ENCODE results near the gene NUDT2. TPM values are rescaled to one million over a fixed set of nuclear protein-coding genes. Genes with fewer than 3 reads are reported as not detected.
"Not testable (repeated sequence)": the region's sequence is repeated elsewhere in the genome, so short reads cannot be mapped to it uniquely, and the experiment has no call there.

The NUDT2 gene
- polyA plus RNA-seq, 1 experiment, result 39.5 TPM

DNA sequence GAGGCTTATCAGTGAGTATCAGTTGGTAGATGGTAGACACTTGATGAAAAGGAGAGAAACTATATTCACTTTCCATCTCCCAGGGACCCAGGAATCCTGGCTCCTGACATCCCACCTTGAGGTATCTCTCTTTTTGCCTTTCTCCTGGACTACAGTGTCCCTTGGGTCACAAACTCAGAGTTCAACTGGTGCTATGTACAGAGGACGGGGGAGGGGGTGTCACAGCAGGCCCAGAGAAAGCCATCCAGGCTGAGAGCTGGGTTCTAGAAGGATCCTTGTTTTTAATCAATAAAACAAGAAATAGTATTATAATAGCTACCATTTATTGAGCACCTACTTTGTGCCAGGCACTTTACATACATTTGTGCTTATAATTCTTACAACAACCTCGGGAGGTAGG is 37.0 kb downstream of the NUDT2 start:
- Histone ChIP-seq H3K27me3 (ENCODE audit: control insufficient read depth, insufficient read depth, low read length) (peaks cover 7% of the 10 kb centered on the region), H3K36me3 (ENCODE audit: control insufficient read depth, insufficient read depth, low read length) (no peaks in the 10 kb centered on the region), H3K4me3 (ENCODE audit: low read depth, low read length) (no peak overlapping the region)
- no peak for DNase-seq (ENCODE audit: low read depth)
- TF ChIP-seq, protein P1, sequence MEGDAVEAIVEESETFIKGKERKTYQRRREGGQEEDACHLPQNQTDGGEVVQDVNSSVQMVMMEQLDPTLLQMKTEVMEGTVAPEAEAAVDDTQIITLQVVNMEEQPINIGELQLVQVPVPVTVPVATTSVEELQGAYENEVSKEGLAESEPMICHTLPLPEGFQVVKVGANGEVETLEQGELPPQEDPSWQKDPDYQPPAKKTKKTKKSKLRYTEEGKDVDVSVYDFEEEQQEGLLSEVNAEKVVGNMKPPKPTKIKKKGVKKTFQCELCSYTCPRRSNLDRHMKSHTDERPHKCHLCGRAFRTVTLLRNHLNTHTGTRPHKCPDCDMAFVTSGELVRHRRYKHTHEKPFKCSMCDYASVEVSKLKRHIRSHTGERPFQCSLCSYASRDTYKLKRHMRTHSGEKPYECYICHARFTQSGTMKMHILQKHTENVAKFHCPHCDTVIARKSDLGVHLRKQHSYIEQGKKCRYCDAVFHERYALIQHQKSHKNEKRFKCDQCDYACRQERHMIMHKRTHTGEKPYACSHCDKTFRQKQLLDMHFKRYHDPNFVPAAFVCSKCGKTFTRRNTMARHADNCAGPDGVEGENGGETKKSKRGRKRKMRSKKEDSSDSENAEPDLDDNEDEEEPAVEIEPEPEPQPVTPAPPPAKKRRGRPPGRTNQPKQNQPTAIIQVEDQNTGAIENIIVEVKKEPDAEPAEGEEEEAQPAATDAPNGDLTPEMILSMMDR (IDR thresholded peaks at IDR 0.05; ENCODE audit: insufficient read depth, low read depth, low read length), result no peak
- CTCF ChIA-PET, result interaction anchor here (1.2 kb wide), 1 partner anchor 9 kb away, joined by 3 read pairs; no protein-coding TSS in a partner anchor
- POLR2A ChIA-PET, result no interaction called here

DNA sequence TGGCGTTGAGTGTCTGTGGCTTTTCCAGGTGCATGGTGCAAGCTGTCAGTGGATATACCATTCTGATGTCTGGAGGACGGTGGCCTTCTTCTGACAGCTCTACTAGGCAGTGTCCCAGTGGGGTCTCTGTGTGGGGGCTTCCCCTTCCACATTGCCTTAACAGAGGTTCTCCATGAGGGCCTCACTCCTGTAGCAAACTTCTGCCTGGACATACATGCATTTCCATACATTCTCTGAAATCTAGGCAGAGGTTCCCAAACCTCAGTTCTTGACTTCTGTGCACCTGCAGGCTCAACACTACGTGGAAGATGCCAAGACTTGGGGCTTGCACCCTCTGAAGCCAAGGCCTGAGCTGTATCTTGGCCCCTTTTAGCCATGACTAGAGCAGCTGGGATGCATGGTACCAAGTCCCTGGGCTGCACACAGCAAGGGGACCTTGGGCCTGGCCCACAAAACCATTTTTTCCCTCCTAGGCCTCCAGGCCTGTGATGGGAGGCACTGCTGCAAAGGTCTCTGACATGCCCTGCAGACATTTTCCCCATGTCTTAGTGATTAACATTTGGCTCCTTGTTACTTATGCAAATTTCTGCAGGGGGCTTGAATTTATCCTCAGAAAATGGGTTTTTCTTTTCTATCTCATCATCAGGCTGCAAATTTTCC is 38.5 kb downstream of the NUDT2 start:
- POLR2A ChIA-PET; H3K4me3 ChIP-seq (ENCODE audit: low read depth, low read length); DNase-seq (ENCODE audit: low read depth); H3K36me3 ChIP-seq (ENCODE audit: control insufficient read depth, insufficient read depth, low read length): not testable (repeated sequence)
- CTCF ChIA-PET, result interaction anchor here (2.1 kb wide), 1 partner anchor 11 kb away, joined by 10 read pairs; no protein-coding TSS in a partner anchor
- peaks cover 14% of the 10 kb centered on the region for H3K27me3 ChIP-seq (ENCODE audit: control insufficient read depth, insufficient read depth, low read length)

DNA sequence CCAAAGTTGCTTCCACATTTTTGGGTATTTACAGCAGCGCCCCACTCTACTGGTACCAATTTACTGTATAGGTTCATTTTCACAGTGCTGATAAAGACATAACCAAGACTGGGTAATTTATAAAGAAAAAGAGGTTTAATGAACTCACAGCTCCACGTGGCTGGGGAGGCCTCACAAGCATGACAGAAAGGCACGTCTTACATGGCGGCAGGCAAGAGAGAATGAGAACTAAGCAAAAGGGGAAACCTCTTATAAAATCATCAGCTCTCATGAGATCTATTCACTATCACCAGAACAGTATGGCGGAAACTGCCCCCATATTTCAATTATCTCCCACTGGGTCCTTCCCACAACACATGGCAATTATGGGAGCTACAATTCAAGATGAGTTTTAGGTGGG is 39.4 kb downstream of the NUDT2 start:
- DNase-seq (ENCODE audit: low read depth); H3K4me3 ChIP-seq (ENCODE audit: low read depth, low read length); POLR2A ChIA-PET; H3K36me3 ChIP-seq (ENCODE audit: control insufficient read depth, insufficient read depth, low read length): not testable (repeated sequence)
- peaks cover 16% of the 10 kb centered on the region for H3K27me3 ChIP-seq (ENCODE audit: control insufficient read depth, insufficient read depth, low read length)
- CTCF ChIA-PET, result interaction anchor here (0.7 to 2.1 kb wide), 2 partner anchors 10 to 74 kb away, joined by 3 to 10 read pairs; no protein-coding TSS in a partner anchor

DNA sequence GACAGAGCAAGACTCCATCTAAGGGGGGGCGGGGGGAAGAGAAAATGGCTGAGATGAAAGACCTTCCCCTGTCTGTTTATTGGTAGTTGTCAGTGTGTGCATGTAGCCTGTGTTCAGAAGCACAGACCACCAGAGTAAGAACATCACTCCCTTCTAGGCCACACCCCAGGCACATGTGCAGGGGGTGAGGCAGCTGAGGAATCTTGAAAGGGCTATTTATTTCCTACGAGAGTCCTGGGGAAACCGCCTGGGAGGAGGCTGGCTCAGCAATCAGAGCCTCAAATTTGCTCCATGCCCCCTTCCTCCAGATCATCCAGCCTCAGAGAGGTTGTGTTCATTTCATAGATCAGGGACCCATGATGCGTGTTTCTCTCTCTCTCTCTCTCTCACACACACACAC is 40.3 kb downstream of the NUDT2 start:
- H3K27me3 ChIP-seq (ENCODE audit: control insufficient read depth, insufficient read depth, low read length), result peaks cover 18% of the 10 kb centered on the region
- no peaks in the 10 kb centered on the region for H3K36me3 ChIP-seq (ENCODE audit: control insufficient read depth, insufficient read depth, low read length)
- ChIA-PET CTCF (interaction anchor here (0.7 to 2.1 kb wide), 3 partner anchors 10 to 73 kb away, joined by 3 to 10 read pairs (median 10); no protein-coding TSS in a partner anchor), POLR2A (no interaction called here)
- TF ChIP-seq, protein P1 (IDR thresholded peaks at IDR 0.05; ENCODE audit: insufficient read depth, low read depth, low read length), result no peak
- DNase-seq (ENCODE audit: low read depth), result no peak
- H3K4me3 ChIP-seq (ENCODE audit: low read depth, low read length), result no peak overlapping the region

DNA sequence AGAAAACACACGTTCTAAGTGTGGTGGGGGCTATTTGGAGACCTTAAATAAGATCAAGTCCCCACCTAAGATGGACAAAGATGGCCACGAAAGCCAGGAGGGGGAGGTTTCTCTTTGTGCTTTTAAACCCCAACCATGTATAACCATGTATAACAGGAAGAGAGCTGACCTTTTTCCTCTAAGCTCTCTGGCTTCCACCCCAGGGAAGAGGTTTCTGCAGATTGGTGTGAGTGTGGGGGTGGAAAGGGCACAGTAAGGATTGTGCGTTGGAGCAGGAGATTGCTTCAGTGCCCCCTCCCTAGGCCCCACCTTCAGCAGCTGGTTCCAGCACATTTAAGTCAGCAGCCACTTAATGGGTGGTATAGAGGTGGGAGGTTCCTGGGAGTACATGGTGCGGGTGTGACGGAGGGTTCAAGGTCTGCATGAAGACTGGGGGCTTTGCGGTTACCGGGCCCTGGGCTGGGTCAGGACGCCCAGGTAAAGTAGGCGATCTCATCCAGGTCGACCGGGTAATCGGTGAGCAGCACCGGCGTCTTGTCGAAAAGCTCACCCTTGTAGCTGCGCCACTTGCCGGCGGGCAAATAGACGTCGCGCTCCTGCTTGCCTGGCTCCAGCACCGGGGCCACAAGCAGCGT is 41.1 kb downstream of the NUDT2 start:
- POLR2A ChIA-PET, result no interaction called here
- Histone ChIP-seq H3K27me3 (ENCODE audit: control insufficient read depth, insufficient read depth, low read length) (peaks cover 18% of the 10 kb centered on the region), H3K36me3 (ENCODE audit: control insufficient read depth, insufficient read depth, low read length) (no peaks in the 10 kb centered on the region), H3K4me3 (ENCODE audit: low read depth, low read length) (peak overlapping the region; percentile 42)
- CTCF ChIA-PET, result interaction anchor here (0.8 to 2.0 kb wide), 4 partner anchors 9 to 115 kb away, joined by 3 to 10 read pairs (median 4); no protein-coding TSS in a partner anchor
- TF ChIP-seq, protein P1 (IDR thresholded peaks at IDR 0.05; ENCODE audit: insufficient read depth, low read depth, low read length), result no peak
- DNase-seq (ENCODE audit: low read depth), result no peak
